HFFc6 (cell line): ENCODE data around the gene ST8SIA5. TPM values are rescaled to one million over a fixed set of nuclear protein-coding genes. Genes with fewer than 3 reads are reported as not detected.

Experiments used
- DNase-seq: peaks from one replicate; pipeline ENCODE4 v3.0.0-alpha.2; 2018
- H3K27ac Mint-ChIP-seq: 2 replicates; pipeline ENCODE4 v1.8.0; 2020; ENCODE audit warnings: mild to moderate bottlenecking, mixed read lengths
- H3K27me3 Mint-ChIP-seq: 2 replicates; pipeline ENCODE4 v1.8.0; 2021; ENCODE audit warnings: mild to moderate bottlenecking, moderate library complexity, mixed read lengths; ENCODE audit not compliant: insufficient read depth
- H3K36me3 Mint-ChIP-seq: 2 replicates; pipeline ENCODE4 v1.8.0; 2021; ENCODE audit warnings: low read depth, mixed read lengths
- H3K4me1 Mint-ChIP-seq: 2 replicates; pipeline ENCODE4 v1.8.0; 2020; ENCODE audit warnings: low read depth, mixed read lengths
- H3K4me3 Mint-ChIP-seq: 2 replicates; pipeline ENCODE4 v1.8.0; 2020; ENCODE audit warnings: mild to moderate bottlenecking, moderate library complexity, mixed read lengths
- H3K9me3 Mint-ChIP-seq: 2 replicates; pipeline ENCODE4 v1.8.0; 2020; ENCODE audit warnings: mild to moderate bottlenecking, mixed read lengths
- total RNA-seq, 6 experiments: library from RNA; stranded (reverse); fragmentation: NEBNext Ultra II Directional; extraction: Animal tissue kit (Norgen Biotek cat#: 25700); gene quantifications; 2 replicates in 1 of 6; 3 replicates in 5 of 6; pipeline ENCODE4 v1.2.3, GENCODE V29; 2021
- TF ChIP-seq, protein P1 (sequence below): fragments of 200-600 bp; sonication (generic); IDR thresholded peaks from 2 replicates; pipeline ENCODE4 v1.5.0; 2021; ENCODE audit warnings: antibody characterized with exemption, mild to moderate bottlenecking

ST8SIA5 gene
- total RNA-seq, 6 experiments from 2014 or later, result 0.23 TPM; not detected in 5

DNA sequence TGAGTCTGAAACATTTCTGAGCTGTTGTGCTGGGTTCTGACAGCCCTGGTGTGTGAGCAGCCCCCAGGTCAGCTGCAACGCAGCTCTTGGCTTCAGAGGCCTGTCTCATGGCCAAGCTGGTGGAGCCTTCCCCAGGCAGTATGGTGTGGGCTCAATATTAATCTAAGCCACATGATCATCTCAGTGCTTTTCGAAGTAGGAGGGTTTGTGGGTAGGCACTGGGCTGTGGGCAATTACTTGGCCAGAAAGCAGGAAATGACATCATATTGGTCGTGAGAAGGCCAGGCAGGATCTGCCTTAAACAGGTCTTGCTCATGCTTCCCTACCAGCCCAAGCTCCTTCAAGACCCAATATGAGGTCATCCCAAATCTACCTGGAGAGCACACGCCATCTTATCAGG is 126.7 kb downstream of the ST8SIA5 start:
- no peak overlapping the region for H3K4me3 Mint-ChIP-seq
- no peaks in the 10 kb centered on the region for H3K4me1 Mint-ChIP-seq
- TF ChIP-seq, protein P1, sequence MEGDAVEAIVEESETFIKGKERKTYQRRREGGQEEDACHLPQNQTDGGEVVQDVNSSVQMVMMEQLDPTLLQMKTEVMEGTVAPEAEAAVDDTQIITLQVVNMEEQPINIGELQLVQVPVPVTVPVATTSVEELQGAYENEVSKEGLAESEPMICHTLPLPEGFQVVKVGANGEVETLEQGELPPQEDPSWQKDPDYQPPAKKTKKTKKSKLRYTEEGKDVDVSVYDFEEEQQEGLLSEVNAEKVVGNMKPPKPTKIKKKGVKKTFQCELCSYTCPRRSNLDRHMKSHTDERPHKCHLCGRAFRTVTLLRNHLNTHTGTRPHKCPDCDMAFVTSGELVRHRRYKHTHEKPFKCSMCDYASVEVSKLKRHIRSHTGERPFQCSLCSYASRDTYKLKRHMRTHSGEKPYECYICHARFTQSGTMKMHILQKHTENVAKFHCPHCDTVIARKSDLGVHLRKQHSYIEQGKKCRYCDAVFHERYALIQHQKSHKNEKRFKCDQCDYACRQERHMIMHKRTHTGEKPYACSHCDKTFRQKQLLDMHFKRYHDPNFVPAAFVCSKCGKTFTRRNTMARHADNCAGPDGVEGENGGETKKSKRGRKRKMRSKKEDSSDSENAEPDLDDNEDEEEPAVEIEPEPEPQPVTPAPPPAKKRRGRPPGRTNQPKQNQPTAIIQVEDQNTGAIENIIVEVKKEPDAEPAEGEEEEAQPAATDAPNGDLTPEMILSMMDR, result no peak
- H3K27me3 Mint-ChIP-seq, result peaks cover 31% of the 10 kb centered on the region
- no peaks in the 10 kb centered on the region for H3K9me3 Mint-ChIP-seq
- H3K27ac Mint-ChIP-seq, result no peak overlapping the region
- DNase-seq, result no peak
- H3K36me3 Mint-ChIP-seq, result no peaks in the 10 kb centered on the region

DNA sequence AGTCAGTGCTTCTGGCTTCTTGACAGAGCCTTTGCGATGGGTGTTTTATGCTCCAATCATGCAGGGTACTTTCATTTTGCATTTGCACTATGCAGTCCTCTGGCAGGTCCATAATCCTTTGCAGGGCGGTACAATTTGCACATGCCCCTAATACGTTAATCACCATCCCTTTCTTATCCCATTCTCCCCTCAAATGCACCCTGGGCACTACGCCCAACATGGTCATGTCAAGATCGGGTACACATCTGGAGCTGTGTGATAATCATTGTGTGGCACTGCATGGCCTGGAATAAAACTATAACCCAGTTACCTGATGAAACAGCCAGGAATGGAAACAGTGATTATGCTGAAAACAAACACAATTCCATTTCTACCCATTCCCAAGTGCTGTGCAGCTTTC is 127.5 kb downstream of the ST8SIA5 start:
- H3K9me3 Mint-ChIP-seq, result no peaks in the 10 kb centered on the region
- H3K36me3 Mint-ChIP-seq, result no peaks in the 10 kb centered on the region
- no peak overlapping the region for H3K27ac Mint-ChIP-seq
- DNase-seq, result no peak
- TF ChIP-seq, protein P1, result no peak
- no peak overlapping the region for H3K4me3 Mint-ChIP-seq
- H3K4me1 Mint-ChIP-seq, result no peaks in the 10 kb centered on the region
- peaks cover 28% of the 10 kb centered on the region for H3K27me3 Mint-ChIP-seq

DNA sequence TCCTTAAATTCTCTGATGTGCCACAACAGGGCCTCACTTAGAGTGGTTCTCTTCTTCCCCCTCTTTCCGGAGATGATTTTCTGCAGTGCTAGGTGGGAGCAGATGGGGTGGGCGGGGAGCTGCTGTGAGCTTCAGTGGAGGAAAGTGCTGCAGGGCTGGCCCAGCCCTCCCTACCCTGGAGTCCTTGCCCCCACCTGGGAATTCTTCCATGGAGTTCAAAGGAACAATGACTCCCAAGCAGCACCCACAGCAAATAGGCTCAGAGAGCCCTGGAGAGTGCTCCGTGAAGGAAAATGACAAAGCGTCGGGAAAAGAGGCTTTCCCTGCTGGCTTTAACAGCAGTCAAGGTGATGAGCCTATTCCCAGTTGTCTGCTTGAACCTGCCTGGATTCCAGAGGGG is 128.6 kb downstream of the ST8SIA5 start:
- Mint-ChIP-seq H3K9me3 (no peaks in the 10 kb centered on the region), H3K27me3 (peaks cover 26% of the 10 kb centered on the region), H3K4me1 (peaks cover 6% of the 10 kb centered on the region; the same call in 1 of the 2 replicates), H3K36me3 (no peaks in the 10 kb centered on the region), H3K27ac (no peak overlapping the region), H3K4me3 (no peak overlapping the region)
- no peak for DNase-seq
- TF ChIP-seq, protein P1, result no peak

DNA sequence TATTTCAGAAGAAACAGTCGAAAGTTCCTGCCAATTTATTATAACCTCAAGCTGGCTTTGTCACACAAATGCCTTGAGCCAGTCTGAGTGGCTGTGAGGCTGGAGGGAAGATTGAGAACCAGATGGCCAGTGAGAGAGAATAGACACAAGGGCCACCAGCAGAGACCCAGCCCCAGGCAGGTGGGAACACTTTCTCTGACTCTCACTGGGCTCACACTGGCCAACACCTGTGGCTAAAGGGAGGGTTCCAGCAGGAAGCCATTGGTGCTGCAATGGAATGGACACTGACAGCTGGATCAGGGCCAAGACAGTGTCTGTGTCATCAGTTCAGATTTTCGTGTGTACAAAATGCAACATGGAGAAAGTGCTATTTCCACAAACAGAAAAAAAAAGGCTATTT is 129.7 kb downstream of the ST8SIA5 start:
- Mint-ChIP-seq H3K4me1 (peaks cover 9% of the 10 kb centered on the region; the same call in 1 of the 2 replicates), H3K27ac (no peak overlapping the region), H3K9me3 (no peaks in the 10 kb centered on the region), H3K36me3 (no peaks in the 10 kb centered on the region), H3K4me3 (no peak overlapping the region), H3K27me3 (peaks cover 28% of the 10 kb centered on the region)
- TF ChIP-seq, protein P1, result no peak
- no peak for DNase-seq

DNA sequence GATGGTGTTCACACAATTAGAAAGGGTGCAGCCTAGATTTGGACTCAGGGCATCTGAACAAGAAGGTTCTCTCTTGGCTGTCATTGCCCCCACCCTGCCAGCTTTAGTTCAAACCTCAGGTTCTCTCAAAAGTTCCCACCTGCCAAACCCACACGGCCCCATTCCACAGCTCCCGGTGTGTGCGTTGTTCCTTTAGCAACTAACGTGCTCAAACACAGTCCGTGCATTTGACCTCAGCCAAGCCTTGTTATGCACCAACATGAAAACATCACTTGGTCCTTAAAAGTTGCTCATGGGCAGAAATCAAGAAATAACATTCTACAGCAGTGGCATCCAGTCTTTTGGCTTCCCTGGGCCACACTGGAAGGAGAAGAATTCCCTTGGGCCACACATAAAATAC is 131.8 kb downstream of the ST8SIA5 start:
- Mint-ChIP-seq H3K27me3 (peaks cover 26% of the 10 kb centered on the region), H3K36me3 (no peaks in the 10 kb centered on the region), H3K9me3 (no peaks in the 10 kb centered on the region), H3K27ac (no peak overlapping the region), H3K4me3 (no peak overlapping the region), H3K4me1 (peaks cover 9% of the 10 kb centered on the region; the same call in 1 of the 2 replicates)
- DNase-seq, result no peak
- TF ChIP-seq, protein P1, result no peak

DNA sequence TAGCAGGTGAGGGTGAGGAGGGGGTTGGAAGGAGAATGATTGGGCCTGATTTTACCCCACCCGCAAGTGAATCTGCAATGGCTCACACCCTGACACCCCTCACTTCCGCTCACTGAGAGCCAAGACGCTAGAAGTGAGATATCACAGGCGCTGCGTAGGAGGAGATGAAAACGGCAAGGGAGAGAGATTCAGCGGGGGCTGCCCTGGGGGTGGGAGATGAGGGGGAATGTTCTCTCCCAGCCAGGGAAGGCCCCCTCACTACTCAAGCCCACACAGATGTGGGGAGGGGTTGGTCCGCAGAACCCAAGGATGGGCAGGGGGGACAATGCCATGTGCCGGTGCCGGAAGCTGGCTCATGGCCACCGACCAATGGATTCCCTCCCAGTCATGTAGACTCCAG is 132.7 kb downstream of the ST8SIA5 start:
- Mint-ChIP-seq H3K4me1 (peaks cover 9% of the 10 kb centered on the region; the same call in 1 of the 2 replicates), H3K27ac (no peak overlapping the region), H3K4me3 (no peak overlapping the region), H3K27me3 (peaks cover 23% of the 10 kb centered on the region), H3K9me3 (no peaks in the 10 kb centered on the region), H3K36me3 (no peaks in the 10 kb centered on the region)
- no peak for DNase-seq
- TF ChIP-seq, protein P1, result no peak
